Mesenchymal stem cell (in vitro differentiated cells and primary cell): ENCODE measurements around the gene CAPN3.
A peak's percentile ranks its signal among the peaks of the same experiment; 100 is the strongest.

ENCODE experiments used
- DNase-seq: peaks from one replicate; pipeline ENCODE4 v3.0.0-alpha.2; 2013
- H2AFZ ChIP-seq: one replicate; pipeline ENCODE4 v1.6.1; 2013; ENCODE audit warnings: low read depth, mild to moderate bottlenecking, control low read depth, inconsistent platforms, low read length, moderate library complexity
- H2AK5ac ChIP-seq: 2 replicates; pipeline ENCODE4 v1.6.1; 2013; ENCODE audit warnings: low read length, moderate library complexity, mild to moderate bottlenecking, inconsistent platforms; ENCODE audit not compliant: severe bottlenecking
- H2BK120ac ChIP-seq: one replicate; pipeline ENCODE4 v1.6.1; 2013; ENCODE audit warnings: low read depth, mild to moderate bottlenecking, inconsistent platforms, low read length, moderate library complexity
- H2BK12ac ChIP-seq, 2 experiments: one replicate each; pipeline ENCODE4 v1.6.1; 2013; ENCODE audit warnings: inconsistent platforms in 2 of 2, low read length in 2 of 2, mild to moderate bottlenecking in 2 of 2, moderate library complexity in 2 of 2, control low read depth in 1 of 2
- H2BK15ac ChIP-seq: one replicate; pipeline ENCODE4 v1.6.1; 2013; ENCODE audit warnings: mild to moderate bottlenecking, low read depth, inconsistent platforms; ENCODE audit not compliant: poor library complexity, severe bottlenecking
- H2BK5ac ChIP-seq: 2 replicates; pipeline ENCODE4 v1.6.1; 2013; ENCODE audit warnings: low read depth, mild to moderate bottlenecking, low read length, control low read depth, inconsistent platforms; ENCODE audit not compliant: poor library complexity, severe bottlenecking
- H3K14ac ChIP-seq, 2 experiments: one replicate each; pipeline ENCODE4 v1.6.1; 2013; ENCODE audit warnings: inconsistent platforms in 2 of 2, low read length in 2 of 2, control low read depth in 1 of 2, mild to moderate bottlenecking in 1 of 2, moderate library complexity in 1 of 2
- H3K18ac ChIP-seq, 2 experiments: one replicate each; pipeline ENCODE4 v1.6.1; 2013; ENCODE audit warnings: inconsistent platforms in 2 of 2, low read length in 2 of 2, control low read depth in 1 of 2, low read depth in 1 of 2, mild to moderate bottlenecking in 1 of 2
- H3K23ac ChIP-seq, 2 experiments: one replicate each; pipeline ENCODE4 v1.6.1; 2013; ENCODE audit warnings: inconsistent platforms in 2 of 2, low read length in 2 of 2, mild to moderate bottlenecking in 2 of 2, moderate library complexity in 2 of 2, control low read depth in 1 of 2
- H3K27ac ChIP-seq: 2 replicates; pipeline ENCODE4 v1.5.1; 2013; ENCODE audit warnings: mild to moderate bottlenecking, moderate library complexity, low read length, control low read depth, inconsistent platforms; ENCODE audit not compliant: poor library complexity, severe bottlenecking
- H3K27me3 ChIP-seq, 2 experiments: 2 replicates each; pipeline versions ENCODE4 v1.6.1 to v1.7.0; 2013; ENCODE audit warnings: low read length in 2 of 2, mild to moderate bottlenecking in 2 of 2, moderate library complexity in 2 of 2, control low read depth in 1 of 2, inconsistent platforms in 1 of 2; ENCODE audit not compliant: control insufficient read depth in 1 of 2, insufficient read depth in 1 of 2
- H3K36me3 ChIP-seq, 2 experiments: 2 replicates each; pipeline versions ENCODE4 v1.6.1 to v1.7.0; 2013; ENCODE audit warnings: low read length in 2 of 2, control low read depth in 1 of 2, inconsistent platforms in 1 of 2, low read depth in 1 of 2, mild to moderate bottlenecking in 1 of 2; ENCODE audit not compliant: insufficient read depth in 2 of 2, control insufficient read depth in 1 of 2
- H3K4ac ChIP-seq, 2 experiments: one replicate each; pipeline ENCODE4 v1.6.1; 2013; ENCODE audit warnings: inconsistent platforms in 2 of 2, low read length in 2 of 2, mild to moderate bottlenecking in 2 of 2, moderate library complexity in 2 of 2, control low read depth in 1 of 2, low read depth in 1 of 2
- H3K4me1 ChIP-seq: 2 replicates; pipeline ENCODE4 v1.6.1; 2013; ENCODE audit warnings: low read depth, low read length, control low read depth; ENCODE audit not compliant: control insufficient read depth, insufficient read depth
- H3K4me2 ChIP-seq: 2 replicates; pipeline ENCODE4 v1.6.1; 2013; ENCODE audit warnings: low read length, mild to moderate bottlenecking, inconsistent platforms; ENCODE audit not compliant: poor library complexity, severe bottlenecking
- H3K4me3 ChIP-seq, 2 experiments: 2 replicates each; pipeline versions ENCODE4 v1.5.1 to v1.7.0; 2013; ENCODE audit warnings: low read length in 2 of 2, mild to moderate bottlenecking in 2 of 2, control low read depth in 1 of 2, low read depth in 1 of 2; ENCODE audit not compliant: insufficient read depth in 1 of 2
- H3K79me1 ChIP-seq: replicated peaks from 2 replicates; pipeline ENCODE4 v1.6.1; 2013; ENCODE audit warnings: mild to moderate bottlenecking, control low read depth, low read length, inconsistent platforms; ENCODE audit not compliant: poor library complexity, severe bottlenecking
- H3K9ac ChIP-seq: 2 replicates; pipeline ENCODE4 v1.7.0; 2013; ENCODE audit warnings: mild to moderate bottlenecking, low read length, moderate library complexity
- H3K9me3 ChIP-seq: 2 replicates; pipeline ENCODE4 v1.7.0; 2013; ENCODE audit warnings: mild to moderate bottlenecking, low read length; ENCODE audit not compliant: control insufficient read depth
- H4K8ac ChIP-seq: one replicate; pipeline ENCODE4 v1.6.1; 2013; ENCODE audit warnings: inconsistent platforms, mild to moderate bottlenecking, low read length, moderate library complexity
- H4K91ac ChIP-seq: one replicate; pipeline ENCODE4 v1.6.1; 2013; ENCODE audit warnings: mild to moderate bottlenecking, low read length, inconsistent platforms
- WGBS: methylation state at CpG from one replicate; pipeline ENCODE4 v1.1.7; 2013; ENCODE audit warnings: mixed read lengths; 5-methylcytosine and 5-hydroxymethylcytosine counted together

The CAPN3 gene

DNA sequence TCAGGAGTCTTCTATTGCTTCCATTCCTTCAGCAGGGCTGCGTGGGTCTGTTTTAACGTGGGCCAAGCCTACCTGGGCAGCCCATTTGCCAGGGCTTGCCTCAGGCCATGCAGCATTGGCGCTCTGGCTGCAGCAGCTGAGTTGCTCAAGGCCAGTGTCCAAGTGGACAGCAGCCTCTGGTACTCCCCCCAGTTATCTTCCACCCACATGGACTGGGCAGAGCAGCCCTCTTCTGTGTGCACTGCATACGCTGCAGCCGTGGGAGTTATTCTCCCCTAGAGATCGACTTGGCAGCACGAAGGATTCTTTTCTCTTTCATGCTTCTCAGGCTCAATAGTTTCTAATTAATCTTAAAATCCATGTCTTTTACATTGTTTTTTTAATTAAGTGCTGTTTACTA, 6.9 kb upstream of the CAPN3 start:
- no peak for DNase-seq
- Histone ChIP-seq H2BK5ac (no peak overlapping the region), H3K9ac (no peak overlapping the region), H2AK5ac (no peak overlapping the region), H3K18ac (no peak overlapping the region), H2BK15ac (no peak overlapping the region), H3K4me3 (no peak overlapping the region), H3K27ac (no peak overlapping the region), H4K8ac (no peak overlapping the region), H3K9me3 (no peaks in the 10 kb centered on the region), H3K23ac (no peak overlapping the region), H3K36me3 (peaks cover 3 to 72% of the 10 kb centered on the region in 2 experiments), H3K27me3 (no peaks in the 10 kb centered on the region), H2BK12ac (no peak overlapping the region), H3K4ac (no peak overlapping the region), H4K91ac (no peak overlapping the region), H3K4me2 (no peak overlapping the region), H3K79me1 (no peaks in the 10 kb centered on the region), H3K4me1 (no peaks in the 10 kb centered on the region), H2BK120ac (no peak overlapping the region), H3K14ac (no peak overlapping the region), H2AFZ (no peak overlapping the region)
- WGBS = 98% methylated on average over 6 of the region's 7 CpGs

DNA sequence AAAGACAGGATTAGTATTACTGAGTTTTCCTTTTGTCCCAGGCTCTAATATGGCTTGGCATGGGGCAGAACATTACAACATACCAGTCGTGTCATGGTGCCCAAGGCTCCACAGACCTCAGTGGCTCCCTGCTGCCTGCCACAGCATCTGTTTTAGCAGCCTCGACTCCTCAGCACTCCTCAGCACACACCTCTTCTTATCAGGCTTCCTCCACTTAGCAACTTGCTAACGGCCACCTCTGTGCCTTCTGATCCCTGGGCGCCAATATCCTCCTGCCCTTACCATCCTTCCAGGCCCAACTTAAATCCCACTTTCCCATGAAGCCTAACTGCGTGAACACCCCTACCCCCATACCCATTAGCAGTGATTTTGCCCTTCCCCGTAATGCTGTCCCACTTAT, 6.2 kb upstream of the CAPN3 start:
- Histone ChIP-seq H2BK15ac (no peak overlapping the region), H3K79me1 (no peaks in the 10 kb centered on the region), H2BK5ac (no peak overlapping the region), H4K8ac (peak overlapping the region; percentile 42), H4K91ac (no peak overlapping the region), H3K27ac (no peak overlapping the region), H3K14ac (no peak overlapping the region), H2AFZ (no peak overlapping the region), H3K4me2 (no peak overlapping the region), H3K9ac (no peak overlapping the region), H3K4me3 (no peak overlapping the region), H3K4me1 (no peaks in the 10 kb centered on the region), H3K9me3 (no peaks in the 10 kb centered on the region), H3K4ac (no peak overlapping the region), H3K18ac (no peak overlapping the region), H3K36me3 (peaks cover 3 to 77% of the 10 kb centered on the region in 2 experiments), H3K23ac (no peak overlapping the region), H2AK5ac (no peak overlapping the region), H2BK120ac (no peak overlapping the region), H3K27me3 (no peaks in the 10 kb centered on the region), H2BK12ac (no peak overlapping the region)
- WGBS = 64% methylated on average over 6 of the region's 6 CpGs
- no peak for DNase-seq

- WGBS = 44% methylated on average over 2 of the region's 2 CpGs
- no peak overlapping the region for H2BK120ac ChIP-seq
- H2BK5ac ChIP-seq = no peak overlapping the region
- H3K79me1 ChIP-seq = no peaks in the 10 kb centered on the region
- no peaks in the 10 kb centered on the region for H3K27me3 ChIP-seq
- no peak overlapping the region for H3K14ac ChIP-seq
- H2BK12ac ChIP-seq = no peak overlapping the region
- no peak overlapping the region for H4K91ac ChIP-seq
- no peak overlapping the region for H2BK15ac ChIP-seq
- no peak overlapping the region for H3K4ac ChIP-seq
- no peak overlapping the region for H4K8ac ChIP-seq
- no peak overlapping the region for H2AFZ ChIP-seq
- no peaks in the 10 kb centered on the region for H3K4me1 ChIP-seq
- no peak overlapping the region for H3K9ac ChIP-seq
- H3K4me2 ChIP-seq = no peak overlapping the region
- H3K23ac ChIP-seq = no peak overlapping the region
- no peak overlapping the region for H3K18ac ChIP-seq
- no peak overlapping the region for H2AK5ac ChIP-seq
- H3K9me3 ChIP-seq = no peaks in the 10 kb centered on the region
- peaks cover 3 to 79% of the 10 kb centered on the region in 2 experiments for H3K36me3 ChIP-seq
- H3K27ac ChIP-seq = no peak overlapping the region
- no peak for DNase-seq
- no peak overlapping the region for H3K4me3 ChIP-seq
Observed at GRCh38 chr15:42354824-42355223, 4.5 kb upstream of the CAPN3 start.

GRCh38 chr15:42355291-42355690, 4.0 kb upstream of the CAPN3 start:
- 100% methylated on average over 4 of the region's 6 CpGs for WGBS
- Histone ChIP-seq H3K27ac (no peak overlapping the region), H3K4me3 (no peak overlapping the region), H3K9me3 (no peaks in the 10 kb centered on the region), H3K9ac (no peak overlapping the region), H2AK5ac (no peak overlapping the region), H2BK120ac (no peak overlapping the region), H3K27me3 (no peaks in the 10 kb centered on the region), H2AFZ (no peak overlapping the region), H4K8ac (no peak overlapping the region), H3K23ac (no peak overlapping the region), H2BK15ac (no peak overlapping the region), H3K36me3 (peaks cover 3 to 79% of the 10 kb centered on the region in 2 experiments), H3K79me1 (no peaks in the 10 kb centered on the region), H4K91ac (no peak overlapping the region), H3K14ac (no peak overlapping the region), H2BK5ac (no peak overlapping the region), H3K4me1 (no peaks in the 10 kb centered on the region), H2BK12ac (no peak overlapping the region), H3K4me2 (no peak overlapping the region), H3K4ac (no peak overlapping the region), H3K18ac (no peak overlapping the region)
- DNase-seq = no peak
